NCI-H128 (cell line): ENCODE results near the gene PLSCR4.
"Not testable (repeated sequence)": the region's sequence is repeated elsewhere in the genome, so short reads cannot be mapped to it uniquely, and the experiment has no call there.

Experiments used
- DNase-seq: peaks from one replicate; lab custom pipeline; 2025; ENCODE audit not compliant: unreplicated experiment; lab: John Stamatoyannopoulos, UW

PLSCR4 gene

DNA sequence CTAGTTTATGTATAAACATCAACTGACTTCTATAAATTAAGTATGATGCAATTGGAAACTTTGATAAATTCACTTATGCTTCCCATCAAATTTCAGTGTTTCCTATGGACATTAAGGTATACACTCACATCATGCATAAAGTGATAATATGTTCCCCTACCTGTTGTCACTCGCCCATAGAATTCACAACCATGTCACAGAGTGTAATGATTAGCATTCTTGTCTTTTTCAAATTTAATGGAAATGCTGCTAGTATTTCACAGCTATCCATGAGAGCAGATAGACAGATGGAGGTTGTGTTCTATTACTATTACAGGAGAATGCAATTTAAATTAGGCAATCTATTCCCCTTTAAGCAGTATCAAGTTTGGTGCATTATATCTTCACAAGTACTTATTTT is 984 bp downstream of the PLSCR4 start:
- no peak for DNase-seq

DNA sequence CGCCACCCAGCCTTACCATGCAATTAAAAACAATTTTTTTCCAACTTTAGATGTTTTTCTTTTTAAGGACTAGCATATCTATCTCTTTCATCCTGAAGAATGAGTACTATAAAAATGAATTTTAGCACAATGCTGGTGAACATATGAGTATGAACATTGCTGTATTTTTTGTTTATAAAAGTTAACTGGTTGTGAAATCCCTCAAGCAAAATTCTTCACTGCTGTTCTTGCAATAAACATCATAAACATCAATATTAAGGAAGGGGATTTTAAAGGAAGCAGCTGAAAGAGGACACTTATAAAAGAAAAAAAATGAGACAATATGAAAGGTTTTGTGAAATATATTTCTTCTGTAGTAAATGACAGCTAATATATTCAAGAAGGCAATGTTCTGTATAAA is 3.0 kb downstream of the PLSCR4 start:
- DNase-seq, result no peak

GRCh38 chr3:146246526-146246925 is 4.4 kb downstream of the PLSCR4 start:
- no peak for DNase-seq

DNA sequence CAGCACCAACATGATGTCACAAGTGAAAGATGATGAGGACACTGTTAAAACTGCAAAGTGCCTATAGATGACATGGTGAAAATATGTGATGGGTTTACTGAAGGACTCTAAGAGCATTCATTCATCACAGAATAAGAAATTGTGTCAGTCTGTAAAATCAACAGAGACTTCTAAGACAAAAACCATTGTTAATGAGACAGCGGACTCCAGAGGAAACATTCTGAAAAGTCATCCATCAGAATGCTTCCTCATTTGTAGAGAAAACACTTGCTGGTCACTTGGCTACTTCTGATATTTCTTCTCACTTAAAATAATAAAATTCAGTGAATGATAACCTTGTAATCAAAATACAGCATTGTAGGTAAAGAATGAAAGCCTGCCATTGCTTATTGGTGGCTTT is 7.3 kb downstream of the PLSCR4 start:
- no peak for DNase-seq

GRCh38 chr3:146241523-146242240 is 9.2 kb downstream of the PLSCR4 start:
- DNase-seq, result no peak

DNA sequence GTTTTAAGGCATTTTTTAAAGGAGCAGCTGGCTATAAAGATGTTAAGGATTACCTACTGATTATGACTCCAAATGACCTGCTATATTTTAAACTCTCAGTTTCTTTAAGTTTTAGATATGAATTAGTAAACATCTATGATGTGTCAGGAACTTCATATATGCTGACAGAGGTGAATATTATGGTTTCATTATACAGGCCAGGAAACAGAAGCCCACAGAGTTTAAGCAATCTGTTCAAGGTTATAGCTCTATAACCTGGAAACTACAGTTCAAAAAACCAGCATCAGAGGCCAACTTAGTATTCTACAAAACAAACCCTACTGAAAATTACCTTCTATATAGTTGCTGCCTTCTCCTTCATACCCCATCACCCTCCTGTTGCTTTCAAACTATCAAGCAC is 17.4 kb downstream of the PLSCR4 start:
- DNase-seq, result no peak

- DNase-seq, result no peak
Measured at GRCh38 chr3:146227486-146227885, 23.4 kb downstream of the PLSCR4 start.

DNA sequence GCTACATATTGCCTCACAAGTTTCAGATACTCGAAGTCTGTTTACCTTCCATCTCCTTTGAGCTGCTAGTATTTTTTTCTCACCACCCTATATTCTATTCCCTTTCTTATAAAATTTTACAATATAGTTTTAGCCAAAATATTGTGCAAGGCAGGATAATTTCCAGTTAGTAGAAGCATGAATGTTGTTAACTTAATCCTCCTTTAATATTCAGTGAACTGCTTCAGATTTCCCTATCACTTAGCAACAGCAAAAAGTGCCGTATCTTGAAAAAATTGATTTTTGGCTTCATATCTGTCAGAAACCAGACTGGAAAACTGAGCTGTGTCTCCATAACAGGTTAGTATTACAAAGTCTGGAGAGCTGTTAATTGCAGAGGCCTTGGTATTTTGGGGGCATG is 24.0 kb downstream of the PLSCR4 start:
- no peak for DNase-seq

- DNase-seq, result not testable (repeated sequence)
Measured at GRCh38 chr3:146225458-146225857, 25.4 kb downstream of the PLSCR4 start.

GRCh38 chr3:146223401-146224373 is 27.2 kb downstream of the PLSCR4 start:
- no peak for DNase-seq

- no peak for DNase-seq
Measured at GRCh38 chr3:146222204-146223046, 28.5 kb downstream of the PLSCR4 start.

DNA sequence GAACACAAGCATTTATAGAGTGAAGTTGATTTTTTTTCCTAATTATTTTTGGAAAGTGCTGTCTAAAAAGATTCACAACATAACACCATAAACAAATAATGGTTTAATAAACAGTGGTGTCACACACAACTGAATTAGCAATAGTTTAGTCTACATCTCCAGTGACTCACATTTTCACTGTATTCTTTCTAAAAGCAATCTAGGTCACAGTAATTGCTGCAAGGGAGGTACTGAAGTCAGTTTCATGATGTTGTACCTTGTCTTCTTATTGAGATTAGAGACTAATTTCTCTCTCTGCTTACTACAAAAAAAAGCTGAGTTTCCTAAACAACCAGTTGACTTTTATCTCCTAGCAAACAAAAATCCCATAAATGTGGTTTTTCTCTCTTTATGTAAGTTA is 29.6 kb downstream of the PLSCR4 start:
- no peak for DNase-seq

GRCh38 chr3:146218880-146219866 is 31.7 kb downstream of the PLSCR4 start:
- DNase-seq, result no peak

GRCh38 chr3:146217324-146217723 is 33.6 kb downstream of the PLSCR4 start:
- no peak for DNase-seq

GRCh38 chr3:146214493-146214892 is 36.4 kb downstream of the PLSCR4 start:
- no peak for DNase-seq

DNA sequence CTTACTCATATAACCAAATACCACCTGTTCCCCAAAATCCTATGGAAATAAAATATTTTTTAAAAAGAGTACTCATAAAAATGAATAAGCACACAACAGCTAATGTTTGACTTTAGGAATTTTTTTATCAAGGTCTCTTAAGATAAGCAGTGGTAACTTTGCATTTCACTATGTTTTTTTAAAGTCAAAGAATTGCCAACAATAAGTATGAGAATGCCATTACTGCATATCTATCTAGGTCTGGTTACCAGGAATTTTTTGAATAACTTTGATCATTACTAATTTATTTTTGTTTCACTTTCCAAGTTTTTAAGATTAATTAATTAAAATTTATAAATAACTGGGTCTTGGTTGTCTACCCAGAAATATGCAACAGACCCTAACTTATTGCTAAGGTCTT is 41.5 kb downstream of the PLSCR4 start:
- no peak for DNase-seq

DNA sequence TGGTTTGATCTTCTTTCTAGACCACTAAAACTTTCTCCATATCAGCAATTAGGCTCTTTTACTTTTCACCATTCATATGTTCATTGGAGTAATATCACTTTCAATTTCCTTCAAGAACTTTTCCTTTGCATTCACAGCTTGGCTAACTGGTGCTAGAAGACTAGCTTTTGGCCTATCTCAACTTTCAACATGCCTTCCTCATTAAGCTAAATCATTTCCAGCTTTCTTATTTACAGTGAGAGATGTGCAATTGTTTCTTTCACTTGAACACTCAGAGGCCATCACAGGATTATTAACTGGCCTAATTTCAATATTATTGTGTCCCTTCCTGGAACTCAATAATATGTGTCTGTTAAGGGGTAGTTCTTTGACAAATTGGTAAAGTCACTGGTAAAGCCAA is 47.1 kb downstream of the PLSCR4 start:
- DNase-seq, result no peak

GRCh38 chr3:146200461-146201220 is 50.3 kb downstream of the PLSCR4 start:
- no peak for DNase-seq

DNA sequence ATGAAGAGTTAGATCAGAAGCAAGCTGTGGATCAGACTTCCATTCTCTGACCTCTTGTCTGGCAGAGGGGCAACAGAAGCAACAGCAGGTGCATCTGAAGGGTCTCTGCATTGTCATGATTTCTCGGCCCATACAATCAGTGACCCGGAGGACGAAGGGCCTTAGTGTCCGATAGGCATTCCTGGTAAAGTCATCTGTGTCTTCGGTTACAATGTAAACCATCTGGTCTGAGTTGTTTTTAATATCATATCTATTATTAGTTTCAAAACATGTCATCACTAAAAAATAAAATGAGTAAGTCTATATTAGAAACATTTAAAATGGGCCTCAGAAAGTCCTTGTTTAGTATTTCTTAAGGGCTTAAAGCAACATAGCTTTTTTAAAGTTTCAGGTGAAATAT is 51.1 kb downstream of the PLSCR4 start:
- DNase-seq, result no peak
